ENCODE measurements around the gene NTHL1.

NTHL1 gene

GRCh38 chr16:2047330-2048115 lies at the start of gene NTHL1, which contains the start of gene TSC2:
Gene NTHL1, minus strand, starts transcription at chr16:2047834. Its CDS starts 11 bp downstream, at chr16:2047823.
Gene TSC2, plus strand, starts transcription at chr16:2047985. Its CDS starts 631 bp downstream, at chr16:2048616.
- Histone ChIP-seq H3K79me2 (peaks cover 34% of the 10 kb centered on the region), H3K36me3 (ENCODE audit: control insufficient read depth, insufficient read depth, low read length) (no peaks in the 10 kb centered on the region), H2AFZ (peak within 1 kb of the TSS; percentile 90), H3K27ac (peak within 1 kb of the TSS; percentile 39), H3K9ac (no peak within 1 kb of the TSS), H3K4me2 (ENCODE audit: low read length) (peak within 1 kb of the TSS; percentile 76), H3K27me3 (ENCODE audit: control insufficient read depth, insufficient read depth, low read length) (no peaks in the 10 kb centered on the region), H3K4me1 (peaks cover 8% of the 10 kb centered on the region), H3K9me3 (ENCODE audit: control insufficient read depth, low read length) (no peaks in the 10 kb centered on the region), H3K4me3 (ENCODE audit: low read depth, low read length) (peak within 1 kb of the TSS; percentile 88)
- peak; percentile 76 for TF ChIP-seq CTCF (IDR thresholded peaks at IDR 0.05)

- Histone ChIP-seq H3K4me3 (ENCODE audit: low read depth, low read length) (no peak overlapping the region), H3K27ac (no peak overlapping the region), H3K9ac (no peak overlapping the region), H3K27me3 (ENCODE audit: control insufficient read depth, insufficient read depth, low read length) (no peaks in the 10 kb centered on the region), H3K79me2 (no peaks in the 10 kb centered on the region), H3K4me2 (ENCODE audit: low read length) (no peak overlapping the region), H2AFZ (no peak overlapping the region), H3K36me3 (ENCODE audit: control insufficient read depth, insufficient read depth, low read length) (no peaks in the 10 kb centered on the region), H3K9me3 (ENCODE audit: control insufficient read depth, low read length) (no peaks in the 10 kb centered on the region), H3K4me1 (peaks cover 3% of the 10 kb centered on the region)
- TF ChIP-seq CTCF (IDR thresholded peaks at IDR 0.05) = no peak
These were observed 49.4 kb upstream of the NTHL1 start for GRCh38 chr16:2096853-2097595.

GRCh38 chr16:2095918-2096582 lies 48.4 kb upstream of the NTHL1 start:
- no peak overlapping the region for H3K9ac ChIP-seq
- no peaks in the 10 kb centered on the region for H3K9me3 ChIP-seq (ENCODE audit: control insufficient read depth, low read length)
- H3K4me2 ChIP-seq (ENCODE audit: low read length) = no peak overlapping the region
- no peaks in the 10 kb centered on the region for H3K27me3 ChIP-seq (ENCODE audit: control insufficient read depth, insufficient read depth, low read length)
- peaks cover 3% of the 10 kb centered on the region for H3K4me1 ChIP-seq
- H2AFZ ChIP-seq = no peak overlapping the region
- H3K36me3 ChIP-seq (ENCODE audit: control insufficient read depth, insufficient read depth, low read length) = no peaks in the 10 kb centered on the region
- no peaks in the 10 kb centered on the region for H3K79me2 ChIP-seq
- TF ChIP-seq CTCF (IDR thresholded peaks at IDR 0.05) = no peak
- H3K27ac ChIP-seq = peak overlapping the region; percentile 37
- H3K4me3 ChIP-seq (ENCODE audit: low read depth, low read length) = no peak overlapping the region

- no peak overlapping the region for H3K4me3 ChIP-seq (ENCODE audit: low read depth, low read length)
These were observed 47.8 kb upstream of the NTHL1 start for GRCh38 chr16:2095315-2095853.

More at GRCh38 chr16:2095315-2095853, 47.8 kb upstream of the NTHL1 start:
- Histone ChIP-seq H3K27me3 (ENCODE audit: control insufficient read depth, insufficient read depth, low read length) (no peaks in the 10 kb centered on the region), H2AFZ (no peak overlapping the region), H3K9ac (no peak overlapping the region), H3K79me2 (no peaks in the 10 kb centered on the region), H3K27ac (no peak overlapping the region), H3K9me3 (ENCODE audit: control insufficient read depth, low read length) (no peaks in the 10 kb centered on the region), H3K4me1 (peaks cover 3% of the 10 kb centered on the region), H3K36me3 (ENCODE audit: control insufficient read depth, insufficient read depth, low read length) (no peaks in the 10 kb centered on the region), H3K4me2 (ENCODE audit: low read length) (no peak overlapping the region)
- no peak for TF ChIP-seq CTCF (IDR thresholded peaks at IDR 0.05)

Measured in parathyroid adenoma (tissue), 2 donors.